Kidney (tissue), 14 donors: Measurements from ENCODE around the gene NDUFS6. TPM values are rescaled to one million over a fixed set of nuclear protein-coding genes. Genes with fewer than 3 reads are reported as not detected.
"Not testable (repeated sequence)": the region's sequence is repeated elsewhere in the genome, so short reads cannot be mapped to it uniquely, and the experiment has no call there.

Experiments
- DNase-seq, 5 donors: peaks; one replicate each; pipeline ENCODE4 v3.0.0-alpha.2; 2013 to 2020
- FAIRE-seq: peaks from 2 replicates; lab custom pipeline; 2012; peaks lifted over from hg19 to GRCh38; lab: Jason Lieb, UNC
- H3K27ac ChIP-seq, 2 donors: one replicate each; pipeline ENCODE4 v1.7.0; 2013; ENCODE audit warnings: low read depth in 2 of 2, low read length in 2 of 2, inconsistent platforms in 1 of 2
- H3K27me3 ChIP-seq: one replicate; pipeline ENCODE4 v1.7.1; 2013; ENCODE audit warnings: low read length, inconsistent platforms; ENCODE audit not compliant: control insufficient read depth, insufficient read depth
- H3K36me3 ChIP-seq, 3 donors: one replicate each; pipeline versions ENCODE4 v1.7.0 to v1.7.1; 2013; ENCODE audit warnings: low read length in 3 of 3, control low read depth in 1 of 3, inconsistent platforms in 1 of 3; ENCODE audit not compliant: insufficient read depth in 3 of 3, control insufficient read depth in 2 of 3
- H3K4me1 ChIP-seq, 3 donors: one replicate each; pipeline versions ENCODE4 v1.7.0 to v1.7.1; 2013; ENCODE audit warnings: low read length in 3 of 3, inconsistent platforms in 1 of 3, low read depth in 1 of 3; ENCODE audit not compliant: control insufficient read depth in 2 of 3, insufficient read depth in 2 of 3
- H3K4me3 ChIP-seq, 3 donors: one replicate each; pipeline versions ENCODE4 v1.7.0 to v1.8.1; 2013; ENCODE audit warnings: low read length in 3 of 3, control low read depth in 1 of 3, inconsistent platforms in 1 of 3
- H3K9ac ChIP-seq, 3 donors: one replicate each; pipeline versions ENCODE4 v1.7.0 to v1.7.1; 2013; ENCODE audit warnings: low read length in 3 of 3, control low read depth in 1 of 3, inconsistent platforms in 1 of 3
- H3K9me3 ChIP-seq, 3 donors: one replicate each; pipeline versions ENCODE4 v1.7.0 to v1.7.1; 2013; ENCODE audit warnings: low read length in 3 of 3, control low read depth in 1 of 3, inconsistent platforms in 1 of 3; ENCODE audit not compliant: control insufficient read depth in 2 of 3, insufficient read depth in 1 of 3
- CTCF ChIP-seq: IDR thresholded peaks from 3 replicates; pipeline ENCODE4 v1.5.1; 2012; ENCODE audit warnings: mild to moderate bottlenecking, moderate library complexity, borderline replicate concordance; ENCODE audit not compliant: insufficient read depth; ENCODE audit errors: extremely low read depth
- intact Hi-C: fragments of 100-400 bp; cut with DNase I; formaldehyde crosslinking; loops from one replicate; pipeline ENCODE4 v1.11.1; 2022
- polyA plus RNA-seq: library from polyadenylated mRNA; stranded (reverse); fragments of 350-450 nt; fragmentation: Illumina TruSeq; extraction: RNeasy Lipid Tissue Mini Kit (QIAGEN cat#74804); gene quantifications from one replicate; pipeline ENCODE4 v1.2.3, GENCODE V29; 2014; ENCODE audit warnings: low read depth, low replicate concordance; ENCODE audit not compliant: insufficient read depth
- total RNA-seq: library from RNA; stranded (reverse); fragmentation: NEBNext Ultra II Directional; extraction: Animal tissue kit (Norgen Biotek cat#: 25700); gene quantifications from one replicate; pipeline ENCODE4 v1.2.1, GENCODE V29; 2021
- donor health status: control.
- donor health status: control.
- donor health status: control.
- donor health status: control.
- donor health status: control.
- donor health status: DM: yes; HTN: yes; CAD: no.
- donor health status: Normal renal cell carcinoma (clear cell type).

The NDUFS6 gene
- total and polyA plus RNA-seq, 2 donors from 2014 or later = 31.1 to 164 TPM

- H3K36me3 ChIP-seq = peaks cover 5 to 75% (median 41%) of the 10 kb centered on the region in 3 donors
- no peaks in the 10 kb centered on the region for H3K4me1 ChIP-seq
- H3K27me3 ChIP-seq = no peaks in the 10 kb centered on the region
- DNase-seq (no peak), FAIRE-seq (no peak)
- no peak overlapping the region for H3K4me3 ChIP-seq
- no peak overlapping the region for H3K27ac ChIP-seq
- no peaks in the 10 kb centered on the region for H3K9me3 ChIP-seq
- intact Hi-C loops = no loop called here
- no peak for TF ChIP-seq CTCF
- H3K9ac ChIP-seq = no peak overlapping the region
These were observed 13.2 kb downstream of the NDUFS6 start for GRCh38 chr5:1814183-1815020.

- Histone ChIP-seq H3K4me1 (no peaks in the 10 kb centered on the region), H3K27ac (no peak overlapping the region), H3K27me3 (no peaks in the 10 kb centered on the region), H3K9me3 (no peaks in the 10 kb centered on the region), H3K4me3 (no peak overlapping the region), H3K9ac (no peak overlapping the region), H3K36me3 (peaks cover 5 to 68% (median 42%) of the 10 kb centered on the region in 3 donors)
- TF ChIP-seq CTCF = no peak
- DNase-seq (no peak), FAIRE-seq (no peak)
- intact Hi-C loops = no loop called here
These were observed 14.0 kb downstream of the NDUFS6 start for GRCh38 chr5:1815071-1815786.

- no peak for TF ChIP-seq CTCF
- Histone ChIP-seq H3K9me3 (no peaks in the 10 kb centered on the region), H3K27ac (no peak overlapping the region), H3K36me3 (peaks cover 5 to 69% (median 43%) of the 10 kb centered on the region in 3 donors), H3K27me3 (no peaks in the 10 kb centered on the region), H3K9ac (no peak overlapping the region), H3K4me3 (no peak overlapping the region), H3K4me1 (no peaks in the 10 kb centered on the region)
- DNase-seq = no peak
- intact Hi-C loops = no loop called here
- FAIRE-seq = no peak
These were observed 14.7 kb downstream of the NDUFS6 start for GRCh38 chr5:1815881-1816292.

GRCh38 chr5:1816495-1817089, 15.4 kb downstream of the NDUFS6 start:
- H3K4me3 ChIP-seq, H3K27me3 ChIP-seq, DNase-seq, H3K9ac ChIP-seq, H3K9me3 ChIP-seq, FAIRE-seq, intact Hi-C loops, H3K27ac ChIP-seq, H3K4me1 ChIP-seq: not testable (repeated sequence)
- H3K36me3 ChIP-seq = peaks cover 5 to 69% (median 43%) of the 10 kb centered on the region in 3 donors
